ENCODE data around the gene DIRAS2. TPM values are rescaled to one million over a fixed set of nuclear protein-coding genes. Genes with fewer than 3 reads are reported as not detected.

DIRAS2 gene
- 4.0 TPM in 1 of 2 replicates, not detected in the other for total RNA-seq (ENCODE audit: low replicate concordance)

DNA sequence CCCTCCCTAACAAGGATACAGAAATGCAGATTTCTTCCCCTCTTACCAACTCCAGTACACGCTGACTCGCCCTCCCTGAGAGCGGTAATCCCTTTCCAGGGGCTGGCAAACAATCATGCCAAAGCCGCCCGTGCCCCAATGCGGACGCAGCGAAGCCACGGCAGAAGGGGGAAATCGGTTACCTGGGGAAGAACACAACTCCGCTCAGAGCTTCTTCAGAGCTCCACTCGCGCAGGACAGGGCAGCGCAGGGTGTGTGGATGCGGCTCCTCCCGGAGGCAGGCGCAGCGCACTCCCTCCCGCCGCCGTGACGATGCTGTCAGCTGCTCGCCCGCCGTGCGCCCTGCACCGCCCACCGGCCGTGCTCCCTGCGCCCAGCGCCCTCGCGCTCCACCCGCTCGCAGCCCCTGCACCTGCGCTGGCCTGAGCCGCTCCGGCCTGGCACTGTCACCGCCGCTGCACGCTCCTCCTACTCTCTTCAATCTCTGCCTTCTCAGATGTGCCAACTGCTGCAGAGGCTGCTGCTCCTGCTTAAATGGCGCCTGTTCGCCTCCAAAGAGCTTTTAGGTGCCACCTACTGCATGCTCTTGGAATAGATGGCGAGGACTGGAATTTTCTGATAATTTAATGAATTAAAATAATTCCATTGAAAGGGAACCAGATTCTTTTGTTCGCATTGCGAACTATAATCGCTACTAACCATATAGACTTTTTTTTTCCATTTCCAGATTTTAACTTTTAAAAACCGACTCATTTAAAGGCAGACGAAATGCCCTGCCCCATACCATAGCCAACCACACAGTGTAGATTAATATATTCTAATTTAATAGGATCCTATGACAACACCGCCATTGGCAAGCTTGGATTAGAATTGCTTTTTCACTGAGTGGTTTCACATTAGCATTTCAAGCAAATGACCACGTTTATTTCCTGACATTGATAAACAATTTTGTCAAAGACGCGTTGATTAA lies at the start of gene DIRAS2:
Gene DIRAS2, minus strand, starts transcription at position 255 of the 970 bp plus-strand sequence. CDS start 28,997 bp downstream, outside the sequence.

Other genes starting within 250 kb of the DIRAS2 start
- gene SYK, start 159.0 kb upstream of the DIRAS2 start, total RNA-seq (ENCODE audit: low replicate concordance): not detected in 2 replicates